HepG2 (cell line): ENCODE data around the gene SLC25A19. TPM values are rescaled to one million over a fixed set of nuclear protein-coding genes. Genes with fewer than 3 reads are reported as not detected.
A peak's percentile ranks its signal among the peaks of the same experiment; 100 is the strongest.

ENCODE experiments used
- ELF1 ChIP-seq: sonication (generic); formaldehyde crosslinking; IDR thresholded peaks from 2 replicates; pipeline ENCODE4 v1.4.0; 2020; ENCODE audit warnings: missing genetic modification reagents
- GTF3A ChIP-seq: sonication (generic); formaldehyde crosslinking; conservative IDR thresholded peaks from 2 replicates; pipeline ENCODE4 v1.4.0; 2020; ENCODE audit warnings: mild to moderate bottlenecking, missing genetic modification reagents
- HDAC2 ChIP-seq: sonication (generic); formaldehyde crosslinking; IDR thresholded peaks from 2 replicates; pipeline ENCODE4 v1.4.0; 2020; ENCODE audit warnings: missing genetic modification reagents
- HOXA5 ChIP-seq: sonication (generic); formaldehyde crosslinking; IDR thresholded peaks from 2 replicates; pipeline ENCODE4 v1.4.0; 2020; ENCODE audit warnings: missing genetic modification reagents
- PCBP2 ChIP-seq: fragments of 200-400 bp; formaldehyde crosslinking; optimal IDR thresholded peaks from 2 replicates; pipeline ENCODE3; 2018; ENCODE audit warnings: low read length, low read depth; ENCODE audit not compliant: poor library complexity, severe bottlenecking
- RFX3 ChIP-seq: IDR thresholded peaks from 2 replicates; pipeline ENCODE4 v1.6.1; 2016; ENCODE audit warnings: missing biosample characterization, missing genetic modification reagents
- TCF12 ChIP-seq, 2 experiments: fragments of 450-650 bp in 1 of 2; sonication (generic) in 1 of 2; formaldehyde crosslinking in 1 of 2; IDR thresholded peaks; 2 replicates each; pipeline versions ENCODE4 v1.6.1 to v1.8.0; 2017 to 2022; ENCODE audit warnings: antibody characterized with exemption in 1 of 2, mild to moderate bottlenecking in 1 of 2, missing genetic modification reagents in 1 of 2, moderate library complexity in 1 of 2
- ZBTB4 ChIP-seq: sonication (generic); formaldehyde crosslinking; IDR thresholded peaks from 2 replicates; pipeline ENCODE4 v1.4.0; 2020; ENCODE audit warnings: missing genetic modification reagents, mild to moderate bottlenecking, borderline replicate concordance
- ZHX1 ChIP-seq: sonication (generic); formaldehyde crosslinking; IDR thresholded peaks from 2 replicates; pipeline ENCODE4 v1.8.1; 2022; ENCODE audit warnings: low read depth, mild to moderate bottlenecking, missing genetic modification reagents
- ZNF143 ChIP-seq: sonication (generic); formaldehyde crosslinking; IDR thresholded peaks from 2 replicates; pipeline ENCODE4 v1.4.0; 2020; ENCODE audit warnings: missing genetic modification reagents
- ZNF746 ChIP-seq: sonication (generic); formaldehyde crosslinking; IDR thresholded peaks from 2 replicates; pipeline ENCODE4 v1.8.0; 2022; ENCODE audit warnings: mild to moderate bottlenecking, missing genetic modification reagents
- polyA plus RNA-seq, 8 experiments: library from polyadenylated mRNA; depleted of rRNA in 3 of 8; stranded (reverse) in 7 of 8; unstranded in 1 of 8; fragments of >200 nt; fragmentation: Illumina TruSeq in 4 of 8; extraction: Trizol in 4 of 8; gene quantifications; 2 replicates each; pipeline versions ENCODE4 v1.2.1 to v1.2.3, GENCODE V29; 2011 to 2016; ENCODE audit warnings: low read depth in 4 of 8, missing spikeins in 1 of 8, mixed read lengths in 1 of 8; ENCODE audit not compliant: insufficient read depth in 1 of 8
- total RNA-seq, 5 experiments: library from RNA; depleted of rRNA; stranded (reverse); fragments of >200 nt; fragmentation: Illumina TruSeq; extraction: Trizol; gene quantifications; 2 replicates each; pipeline ENCODE4 v1.2.3, GENCODE V29; 2016; ENCODE audit warnings: low read depth in 1 of 5
- TF ChIP-seq, protein P1 (sequence below): IDR thresholded peaks from 2 replicates; pipeline ENCODE4 v1.6.1; 2016; ENCODE audit warnings: low read depth, missing genetic modification reagents, missing compliant biosample characterization
- TF ChIP-seq, protein P2 (sequence below): sonication (generic); formaldehyde crosslinking; IDR thresholded peaks from 2 replicates; pipeline ENCODE4 v1.4.0; 2020; ENCODE audit warnings: mild to moderate bottlenecking, missing genetic modification reagents

SLC25A19 gene
- total and polyA plus RNA-seq, 2 of the 13 experiments (the other 11 are each of a cell fraction or from before 2014, with no cell fraction given), result 24.4 to 41.4 TPM

DNA sequence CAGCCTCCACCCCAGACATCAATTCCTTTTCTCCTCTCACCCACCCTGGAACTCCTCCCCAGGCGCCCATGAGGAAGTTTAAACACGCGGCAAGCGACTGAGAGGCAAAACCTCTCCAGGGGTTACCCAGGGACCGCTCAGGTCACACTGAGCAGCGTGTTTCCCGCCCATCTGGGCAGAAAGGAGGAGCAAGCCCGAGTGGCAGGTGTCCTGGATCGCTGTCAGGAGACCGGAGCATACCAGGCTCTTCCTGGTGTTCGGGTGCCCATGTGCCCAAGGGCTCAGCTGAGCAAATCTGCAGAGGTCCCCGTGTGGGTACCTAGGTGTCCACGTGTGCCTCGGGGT, 491 bp downstream of the SLC25A19 start (continued):
- TF ChIP-seq, protein P1, sequence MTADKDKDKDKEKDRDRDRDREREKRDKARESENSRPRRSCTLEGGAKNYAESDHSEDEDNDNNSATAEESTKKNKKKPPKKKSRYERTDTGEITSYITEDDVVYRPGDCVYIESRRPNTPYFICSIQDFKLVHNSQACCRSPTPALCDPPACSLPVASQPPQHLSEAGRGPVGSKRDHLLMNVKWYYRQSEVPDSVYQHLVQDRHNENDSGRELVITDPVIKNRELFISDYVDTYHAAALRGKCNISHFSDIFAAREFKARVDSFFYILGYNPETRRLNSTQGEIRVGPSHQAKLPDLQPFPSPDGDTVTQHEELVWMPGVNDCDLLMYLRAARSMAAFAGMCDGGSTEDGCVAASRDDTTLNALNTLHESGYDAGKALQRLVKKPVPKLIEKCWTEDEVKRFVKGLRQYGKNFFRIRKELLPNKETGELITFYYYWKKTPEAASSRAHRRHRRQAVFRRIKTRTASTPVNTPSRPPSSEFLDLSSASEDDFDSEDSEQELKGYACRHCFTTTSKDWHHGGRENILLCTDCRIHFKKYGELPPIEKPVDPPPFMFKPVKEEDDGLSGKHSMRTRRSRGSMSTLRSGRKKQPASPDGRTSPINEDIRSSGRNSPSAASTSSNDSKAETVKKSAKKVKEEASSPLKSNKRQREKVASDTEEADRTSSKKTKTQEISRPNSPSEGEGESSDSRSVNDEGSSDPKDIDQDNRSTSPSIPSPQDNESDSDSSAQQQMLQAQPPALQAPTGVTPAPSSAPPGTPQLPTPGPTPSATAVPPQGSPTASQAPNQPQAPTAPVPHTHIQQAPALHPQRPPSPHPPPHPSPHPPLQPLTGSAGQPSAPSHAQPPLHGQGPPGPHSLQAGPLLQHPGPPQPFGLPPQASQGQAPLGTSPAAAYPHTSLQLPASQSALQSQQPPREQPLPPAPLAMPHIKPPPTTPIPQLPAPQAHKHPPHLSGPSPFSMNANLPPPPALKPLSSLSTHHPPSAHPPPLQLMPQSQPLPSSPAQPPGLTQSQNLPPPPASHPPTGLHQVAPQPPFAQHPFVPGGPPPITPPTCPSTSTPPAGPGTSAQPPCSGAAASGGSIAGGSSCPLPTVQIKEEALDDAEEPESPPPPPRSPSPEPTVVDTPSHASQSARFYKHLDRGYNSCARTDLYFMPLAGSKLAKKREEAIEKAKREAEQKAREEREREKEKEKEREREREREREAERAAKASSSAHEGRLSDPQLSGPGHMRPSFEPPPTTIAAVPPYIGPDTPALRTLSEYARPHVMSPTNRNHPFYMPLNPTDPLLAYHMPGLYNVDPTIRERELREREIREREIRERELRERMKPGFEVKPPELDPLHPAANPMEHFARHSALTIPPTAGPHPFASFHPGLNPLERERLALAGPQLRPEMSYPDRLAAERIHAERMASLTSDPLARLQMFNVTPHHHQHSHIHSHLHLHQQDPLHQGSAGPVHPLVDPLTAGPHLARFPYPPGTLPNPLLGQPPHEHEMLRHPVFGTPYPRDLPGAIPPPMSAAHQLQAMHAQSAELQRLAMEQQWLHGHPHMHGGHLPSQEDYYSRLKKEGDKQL (CRISPR knock-in tag), result no peak
- TF ChIP-seq ZHX1 (CRISPR knock-in tag) (no peak), HDAC2 (CRISPR knock-in tag) (no peak; the same call in 1 of the 2 replicates), ELF1 (CRISPR knock-in tag) (no peak), HOXA5 (CRISPR knock-in tag) (no peak; the same call in 1 of the 2 replicates), ZNF746 (CRISPR knock-in tag) (no peak), GTF3A (CRISPR knock-in tag) (no peak), ZNF143 (no peak), ZBTB4 (CRISPR knock-in tag) (no peak), RFX3 (CRISPR knock-in tag) (no peak), TCF12 (IDR thresholded peaks at IDR 0.05) (no peak), TCF12 (CRISPR knock-in tag; IDR thresholded peaks at IDR 0.05) (0 out of 2 replicates have a peak, but pooled peaks have one; percentile 32), PCBP2 (peak; percentile 20)
- TF ChIP-seq, protein P2, sequence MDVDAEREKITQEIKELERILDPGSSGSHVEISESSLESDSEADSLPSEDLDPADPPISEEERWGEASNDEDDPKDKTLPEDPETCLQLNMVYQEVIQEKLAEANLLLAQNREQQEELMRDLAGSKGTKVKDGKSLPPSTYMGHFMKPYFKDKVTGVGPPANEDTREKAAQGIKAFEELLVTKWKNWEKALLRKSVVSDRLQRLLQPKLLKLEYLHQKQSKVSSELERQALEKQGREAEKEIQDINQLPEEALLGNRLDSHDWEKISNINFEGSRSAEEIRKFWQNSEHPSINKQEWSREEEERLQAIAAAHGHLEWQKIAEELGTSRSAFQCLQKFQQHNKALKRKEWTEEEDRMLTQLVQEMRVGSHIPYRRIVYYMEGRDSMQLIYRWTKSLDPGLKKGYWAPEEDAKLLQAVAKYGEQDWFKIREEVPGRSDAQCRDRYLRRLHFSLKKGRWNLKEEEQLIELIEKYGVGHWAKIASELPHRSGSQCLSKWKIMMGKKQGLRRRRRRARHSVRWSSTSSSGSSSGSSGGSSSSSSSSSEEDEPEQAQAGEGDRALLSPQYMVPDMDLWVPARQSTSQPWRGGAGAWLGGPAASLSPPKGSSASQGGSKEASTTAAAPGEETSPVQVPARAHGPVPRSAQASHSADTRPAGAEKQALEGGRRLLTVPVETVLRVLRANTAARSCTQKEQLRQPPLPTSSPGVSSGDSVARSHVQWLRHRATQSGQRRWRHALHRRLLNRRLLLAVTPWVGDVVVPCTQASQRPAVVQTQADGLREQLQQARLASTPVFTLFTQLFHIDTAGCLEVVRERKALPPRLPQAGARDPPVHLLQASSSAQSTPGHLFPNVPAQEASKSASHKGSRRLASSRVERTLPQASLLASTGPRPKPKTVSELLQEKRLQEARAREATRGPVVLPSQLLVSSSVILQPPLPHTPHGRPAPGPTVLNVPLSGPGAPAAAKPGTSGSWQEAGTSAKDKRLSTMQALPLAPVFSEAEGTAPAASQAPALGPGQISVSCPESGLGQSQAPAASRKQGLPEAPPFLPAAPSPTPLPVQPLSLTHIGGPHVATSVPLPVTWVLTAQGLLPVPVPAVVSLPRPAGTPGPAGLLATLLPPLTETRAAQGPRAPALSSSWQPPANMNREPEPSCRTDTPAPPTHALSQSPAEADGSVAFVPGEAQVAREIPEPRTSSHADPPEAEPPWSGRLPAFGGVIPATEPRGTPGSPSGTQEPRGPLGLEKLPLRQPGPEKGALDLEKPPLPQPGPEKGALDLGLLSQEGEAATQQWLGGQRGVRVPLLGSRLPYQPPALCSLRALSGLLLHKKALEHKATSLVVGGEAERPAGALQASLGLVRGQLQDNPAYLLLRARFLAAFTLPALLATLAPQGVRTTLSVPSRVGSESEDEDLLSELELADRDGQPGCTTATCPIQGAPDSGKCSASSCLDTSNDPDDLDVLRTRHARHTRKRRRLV (CRISPR knock-in tag), result no peak
